GM12878 (cell line): ENCODE results near the gene PTTG1. TPM values are rescaled to one million over a fixed set of nuclear protein-coding genes. Genes with fewer than 3 reads are reported as not detected.

Experiments
- ATAC-seq: fragments of 200-7000 bp; cut with Tn5 transposase; 3 replicates; pipeline ENCODE4 v1.9.1; 2020; ENCODE audit warnings: mild to moderate bottlenecking, moderate library complexity
- BruUV-seq: library from RNA; stranded (reverse); fragments of 400-500 nt; replicated peaks from 2 replicates; lab custom pipeline; 2021; lab: Mats Ljungman, UMichigan
- CTCF ChIA-PET: fragments of 300-600 bp; sonication (Branson Sonifier 250); formaldehyde crosslinking; extraction: SDS; loops from one replicate; lab custom pipeline; 2021; ENCODE audit warnings: inconsistent platforms; lab: Yijun Ruan, JAX
- POLR2A ChIA-PET: fragments of 350-600 bp; formaldehyde crosslinking; extraction: SDS; loops from one replicate; lab custom pipeline; 2021; ENCODE audit warnings: inconsistent platforms; lab: Charles Lee
- RAD21 ChIA-PET: fragments of 300-600 bp; sonication (Branson Sonifier 250); formaldehyde crosslinking; loops from one replicate; lab custom pipeline; 2023; ENCODE audit warnings: antibody characterized with exemption; ENCODE audit not compliant: unreplicated experiment; lab: Charles Lee
- SMC1A ChIA-PET: fragments of 300-600 bp; sonication (Branson Sonifier 250); formaldehyde crosslinking; loops from one replicate; lab custom pipeline; 2023; ENCODE audit not compliant: unreplicated experiment, uncharacterized antibody; lab: Charles Lee
- DNase-seq: peaks from one replicate; pipeline ENCODE4 v3.0.0-alpha.2; 2011; ENCODE audit warnings: low read depth, low spot score
- FAIRE-seq: peaks from 3 replicates; lab custom pipeline; 2011; peaks lifted over from hg19 to GRCh38; lab: Jason Lieb, UNC
- H2AFZ ChIP-seq: 2 replicates; pipeline ENCODE4 v1.6.0; 2011; ENCODE audit warnings: low read depth, low read length, control low read depth; ENCODE audit not compliant: control insufficient read depth
- H3K27ac ChIP-seq: 2 replicates; pipeline ENCODE4 v1.5.1; 2011; ENCODE audit warnings: control low read depth; ENCODE audit not compliant: control insufficient read depth, insufficient read depth
- H3K27me3 ChIP-seq, 2 experiments: replicated peaks in 1 of 2; 2 replicates each; pipeline versions ENCODE4 v1.6.0 to v1.6.1; 2011; ENCODE audit warnings: low read length in 1 of 2; ENCODE audit not compliant: control insufficient read depth in 2 of 2, insufficient read depth in 2 of 2
- H3K36me3 ChIP-seq, 2 experiments: 2 replicates each; pipeline ENCODE4 v1.5.1; 2011; ENCODE audit warnings: low read length in 1 of 2; ENCODE audit not compliant: control insufficient read depth in 2 of 2, insufficient read depth in 2 of 2
- H3K4me1 ChIP-seq: 2 replicates; pipeline ENCODE4 v1.6.1; 2011; ENCODE audit warnings: mild to moderate bottlenecking, low read length, moderate library complexity, mixed read lengths; ENCODE audit not compliant: control insufficient read depth, insufficient read depth
- H3K4me2 ChIP-seq: 2 replicates; pipeline ENCODE4 v1.6.0; 2011; ENCODE audit warnings: control low read depth; ENCODE audit not compliant: control insufficient read depth, insufficient read depth
- H3K4me3 ChIP-seq: fragments of 200-600 bp; sonication (generic); 2 replicates; pipeline ENCODE4 v1.5.1; 2016
- H3K79me2 ChIP-seq: 2 replicates; pipeline ENCODE4 v1.6.0; 2011; ENCODE audit warnings: low read length; ENCODE audit not compliant: control insufficient read depth, insufficient read depth
- H3K9ac ChIP-seq: 2 replicates; pipeline ENCODE4 v1.8.0; 2011; ENCODE audit warnings: low read length, control low read depth, mixed read lengths; ENCODE audit not compliant: control insufficient read depth, insufficient read depth
- H3K9me3 ChIP-seq: replicated peaks from 3 replicates; pipeline ENCODE4 v1.5.1; 2011; ENCODE audit warnings: mild to moderate bottlenecking, low read length; ENCODE audit not compliant: control insufficient read depth, insufficient read depth
- H4K20me1 ChIP-seq: 2 replicates; pipeline ENCODE4 v1.6.0; 2011; ENCODE audit not compliant: control insufficient read depth, insufficient read depth
- EED ChIP-seq: sonication (generic); IDR thresholded peaks from 2 replicates; pipeline ENCODE4 v1.6.1; 2016; ENCODE audit warnings: antibody characterized with exemption, low read depth
- ESRRA ChIP-seq: IDR thresholded peaks from 2 replicates; pipeline ENCODE4 v1.6.1; 2012; ENCODE audit warnings: mild to moderate bottlenecking, low read length, improper control_type of control experiment
- HDAC2 ChIP-seq: fragments of 200-600 bp; sonication (generic); IDR thresholded peaks from 2 replicates; pipeline ENCODE4 v1.6.1; 2017
- JUND ChIP-seq: IDR thresholded peaks from 2 replicates; pipeline ENCODE4 v1.6.1; 2012; ENCODE audit warnings: low read depth, mild to moderate bottlenecking, low read length, improper control_type of control experiment, moderate library complexity
- MEF2A ChIP-seq: IDR thresholded peaks from 2 replicates; pipeline ENCODE4 v1.6.1; 2011; ENCODE audit warnings: low read depth, mild to moderate bottlenecking, low read length, moderate library complexity; ENCODE audit not compliant: insufficient read depth
- MTA3 ChIP-seq: IDR thresholded peaks from 2 replicates; pipeline ENCODE4 v1.6.1; 2012; ENCODE audit warnings: low read length, inconsistent platforms, borderline replicate concordance
- NFXL1 ChIP-seq: fragments of 450-650 bp; IDR thresholded peaks from 2 replicates; pipeline ENCODE4 v1.6.1; 2017; ENCODE audit warnings: antibody characterized with exemption, mild to moderate bottlenecking, borderline replicate concordance
- NR2C1 ChIP-seq: fragments of 450-650 bp; IDR thresholded peaks from 2 replicates; pipeline ENCODE4 v1.6.1; 2017; ENCODE audit warnings: antibody characterized with exemption, mild to moderate bottlenecking, moderate library complexity
- POLR2A ChIP-seq: IDR thresholded peaks from 2 replicates; pipeline ENCODE4 v1.6.1; 2011; ENCODE audit warnings: low read depth, mild to moderate bottlenecking, low read length
- POLR2AphosphoS2 ChIP-seq: IDR thresholded peaks from 2 replicates; pipeline ENCODE4 v1.6.1; 2011; ENCODE audit warnings: low read depth, mild to moderate bottlenecking, low read length, improper control_type of control experiment, moderate library complexity
- RFX5 ChIP-seq: IDR thresholded peaks from 2 replicates; pipeline ENCODE4 v1.6.1; 2011; ENCODE audit warnings: low read depth, low read length, improper control_type of control experiment
- RUNX3 ChIP-seq: IDR thresholded peaks from 2 replicates; pipeline ENCODE4 v1.6.1; 2012; ENCODE audit warnings: low read length, inconsistent platforms
- SMARCA5 ChIP-seq: fragments of 450-650 bp; IDR thresholded peaks from 2 replicates; pipeline ENCODE4 v1.6.1; 2017; ENCODE audit warnings: mild to moderate bottlenecking
- TARDBP ChIP-seq: IDR thresholded peaks from 2 replicates; pipeline ENCODE4 v1.6.1; 2016; ENCODE audit warnings: borderline replicate concordance
- USF2 ChIP-seq: IDR thresholded peaks from 2 replicates; pipeline ENCODE4 v1.6.1; 2011; ENCODE audit warnings: low read depth, low read length, improper control_type of control experiment, borderline replicate concordance
- WGBS: methylation state at CpG from one replicate; pipeline ENCODE4 v1.1.6; 2016; ENCODE audit warnings: low lambda C conversion rate; ENCODE audit not compliant: insufficient replicate concordance, insufficient coverage; ENCODE audit errors: missing lambda C conversion rate; 5-methylcytosine and 5-hydroxymethylcytosine counted together
- in situ Hi-C: fragments of 300-500 bp; cut with MboI; formaldehyde crosslinking; loops from 9 replicates; pipeline ENCODE4 v1.14.3; 2018; ENCODE audit warnings: mixed read lengths
- intact Hi-C: fragments of 100-400 bp; cut with micrococcal nuclease; formaldehyde crosslinking; loops from one replicate; pipeline ENCODE4 v1.14.2; 2022; ENCODE audit not compliant: unreplicated experiment
- polyA plus RNA-seq, 11 experiments: library from polyadenylated mRNA; depleted of rRNA in 4 of 11; unstranded in 6 of 11; stranded (reverse) in 5 of 11; fragments of >200 nt; fragmentation: Nextera tagmentation in 4 of 11; fragmentation: Illumina TruSeq in 1 of 11; extraction: Ambion mirVana in 4 of 11; extraction: Trizol in 1 of 11; gene quantifications; 1 replicate in 1 of 11; 2 replicates in 10 of 11; pipeline versions ENCODE4 v1.2.1 to v1.2.3, GENCODE V29; 2011 to 2016; ENCODE audit warnings: inconsistent platforms in 2 of 11, missing spikeins in 2 of 11, low read depth in 1 of 11
- total RNA-seq, 4 experiments: library from RNA; depleted of rRNA in 3 of 4; stranded (reverse); fragments of >200 nt in 3 of 4; fragmentation: Illumina TruSeq in 1 of 4; extraction: Trizol in 1 of 4; gene quantifications; 2 replicates each; pipeline versions ENCODE4 v1.2.1 to v1.2.3, GENCODE V29; 2013 to 2021
- TF ChIP-seq, protein P1 (sequence below): fragments of 450-650 bp; conservative IDR thresholded peaks from 2 replicates; pipeline ENCODE4 v1.6.1; 2017; ENCODE audit warnings: mild to moderate bottlenecking, moderate library complexity
- TF ChIP-seq, protein P2 (sequence below): IDR thresholded peaks from 2 replicates; pipeline ENCODE4 v1.6.1; 2011; ENCODE audit warnings: low read depth, mild to moderate bottlenecking, low read length, moderate library complexity, borderline replicate concordance; ENCODE audit errors: extremely low read depth
- TF ChIP-seq, protein P3 (sequence below): fragments of 150-350 bp; IDR thresholded peaks from 2 replicates; pipeline ENCODE4 v1.6.1; 2016; ENCODE audit warnings: low read depth, low read length

Gene PTTG1
- total and polyA plus RNA-seq, 10 of the 15 experiments (the other 5 are each of a cell fraction or from before 2014, with no cell fraction given), result 154 to 1,033 (median 377) TPM

GRCh38 chr5:160474084-160474483 lies 52.4 kb downstream of the PTTG1 start:
- RAD21 ChIA-PET, result interaction anchor here (0.8 to 3.8 kb wide), 9 partner anchors 10 to 52 kb away, joined by 3 to 58 read pairs (median 3); no protein-coding TSS in a partner anchor
- H3K4me2 ChIP-seq, result peak overlapping the region; percentile 60; the same call in 1 of the 2 replicates
- DNase-seq (no peak), ATAC-seq (peak; percentile 14), FAIRE-seq (no peak)
- H3K27me3 ChIP-seq, result no peaks in the 10 kb centered on the region
- WGBS, result 87% methylated on average over 1 of the region's 1 CpG
- CTCF ChIA-PET, result interaction anchor here (0.8 to 14.2 kb wide), 8 partner anchors 9 to 74 kb away, joined by 4 to 209 read pairs (median 4); partner anchors contain the start of genes FAM200C and SLU7
- no peaks in the 10 kb centered on the region for H3K9me3 ChIP-seq
- peak overlapping the region; percentile 17 for H3K27ac ChIP-seq
- H3K4me1 ChIP-seq, result peaks cover 18% of the 10 kb centered on the region
- H3K36me3 ChIP-seq, result peaks cover 5 to 46% of the 10 kb centered on the region in 2 experiments
- no peak overlapping the region; the same call in 1 of the 2 replicates for H3K9ac ChIP-seq
- POLR2A ChIA-PET, result interaction anchor here (0.6 to 7.3 kb wide), 11 partner anchors 8 to 54 kb away, joined by 3 to 52 read pairs (median 6); partner anchors contain the start of gene PTTG1
- H4K20me1 ChIP-seq, result peaks cover 21% of the 10 kb centered on the region
- SMC1A ChIA-PET, result interaction anchor here (1.1 to 14.2 kb wide), 14 partner anchors 11 to 368 kb away, joined by 3 to 219 read pairs (median 14); partner anchors contain the start of genes PTTG1 and SLU7
- intact Hi-C loops (no loop called here), in situ Hi-C loops (no loop called here)
- peak overlapping the region; percentile 88 for H3K4me3 ChIP-seq
- BruUV-seq, result no TSS peak
- peaks cover 99% of the 10 kb centered on the region for H3K79me2 ChIP-seq
- H2AFZ ChIP-seq, result no peak overlapping the region
- no peak for TF ChIP-seq NFXL1
- no peak for TF ChIP-seq MEF2A
- no peak for TF ChIP-seq POLR2A
- no peak for TF ChIP-seq EED
- no peak for TF ChIP-seq RFX5
- TF ChIP-seq, protein P1, sequence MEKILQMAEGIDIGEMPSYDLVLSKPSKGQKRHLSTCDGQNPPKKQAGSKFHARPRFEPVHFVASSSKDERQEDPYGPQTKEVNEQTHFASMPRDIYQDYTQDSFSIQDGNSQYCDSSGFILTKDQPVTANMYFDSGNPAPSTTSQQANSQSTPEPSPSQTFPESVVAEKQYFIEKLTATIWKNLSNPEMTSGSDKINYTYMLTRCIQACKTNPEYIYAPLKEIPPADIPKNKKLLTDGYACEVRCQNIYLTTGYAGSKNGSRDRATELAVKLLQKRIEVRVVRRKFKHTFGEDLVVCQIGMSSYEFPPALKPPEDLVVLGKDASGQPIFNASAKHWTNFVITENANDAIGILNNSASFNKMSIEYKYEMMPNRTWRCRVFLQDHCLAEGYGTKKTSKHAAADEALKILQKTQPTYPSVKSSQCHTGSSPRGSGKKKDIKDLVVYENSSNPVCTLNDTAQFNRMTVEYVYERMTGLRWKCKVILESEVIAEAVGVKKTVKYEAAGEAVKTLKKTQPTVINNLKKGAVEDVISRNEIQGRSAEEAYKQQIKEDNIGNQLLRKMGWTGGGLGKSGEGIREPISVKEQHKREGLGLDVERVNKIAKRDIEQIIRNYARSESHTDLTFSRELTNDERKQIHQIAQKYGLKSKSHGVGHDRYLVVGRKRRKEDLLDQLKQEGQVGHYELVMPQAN, result no peak
- TF ChIP-seq JUND, result no peak
- TF ChIP-seq USF2, result no peak
- no peak for TF ChIP-seq NR2C1
- TF ChIP-seq POLR2AphosphoS2, result 0 out of 2 replicates have a peak, but pooled peaks have one; percentile 11
- TF ChIP-seq MTA3, result no peak
- no peak for TF ChIP-seq RUNX3
- TF ChIP-seq, protein P2, sequence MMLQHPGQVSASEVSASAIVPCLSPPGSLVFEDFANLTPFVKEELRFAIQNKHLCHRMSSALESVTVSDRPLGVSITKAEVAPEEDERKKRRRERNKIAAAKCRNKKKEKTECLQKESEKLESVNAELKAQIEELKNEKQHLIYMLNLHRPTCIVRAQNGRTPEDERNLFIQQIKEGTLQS, result no peak
- TF ChIP-seq, protein P3, sequence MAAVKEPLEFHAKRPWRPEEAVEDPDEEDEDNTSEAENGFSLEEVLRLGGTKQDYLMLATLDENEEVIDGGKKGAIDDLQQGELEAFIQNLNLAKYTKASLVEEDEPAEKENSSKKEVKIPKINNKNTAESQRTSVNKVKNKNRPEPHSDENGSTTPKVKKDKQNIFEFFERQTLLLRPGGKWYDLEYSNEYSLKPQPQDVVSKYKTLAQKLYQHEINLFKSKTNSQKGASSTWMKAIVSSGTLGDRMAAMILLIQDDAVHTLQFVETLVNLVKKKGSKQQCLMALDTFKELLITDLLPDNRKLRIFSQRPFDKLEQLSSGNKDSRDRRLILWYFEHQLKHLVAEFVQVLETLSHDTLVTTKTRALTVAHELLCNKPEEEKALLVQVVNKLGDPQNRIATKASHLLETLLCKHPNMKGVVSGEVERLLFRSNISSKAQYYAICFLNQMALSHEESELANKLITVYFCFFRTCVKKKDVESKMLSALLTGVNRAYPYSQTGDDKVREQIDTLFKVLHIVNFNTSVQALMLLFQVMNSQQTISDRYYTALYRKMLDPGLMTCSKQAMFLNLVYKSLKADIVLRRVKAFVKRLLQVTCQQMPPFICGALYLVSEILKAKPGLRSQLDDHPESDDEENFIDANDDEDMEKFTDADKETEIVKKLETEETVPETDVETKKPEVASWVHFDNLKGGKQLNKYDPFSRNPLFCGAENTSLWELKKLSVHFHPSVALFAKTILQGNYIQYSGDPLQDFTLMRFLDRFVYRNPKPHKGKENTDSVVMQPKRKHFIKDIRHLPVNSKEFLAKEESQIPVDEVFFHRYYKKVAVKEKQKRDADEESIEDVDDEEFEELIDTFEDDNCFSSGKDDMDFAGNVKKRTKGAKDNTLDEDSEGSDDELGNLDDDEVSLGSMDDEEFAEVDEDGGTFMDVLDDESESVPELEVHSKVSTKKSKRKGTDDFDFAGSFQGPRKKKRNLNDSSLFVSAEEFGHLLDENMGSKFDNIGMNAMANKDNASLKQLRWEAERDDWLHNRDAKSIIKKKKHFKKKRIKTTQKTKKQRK, result no peak
- no peak for TF ChIP-seq TARDBP
- TF ChIP-seq SMARCA5, result no peak
- no peak for TF ChIP-seq HDAC2
- no peak for TF ChIP-seq ESRRA
